HepG2 (cell line): ENCODE results near the gene ATP2A3. TPM values are rescaled to one million over a fixed set of nuclear protein-coding genes. Genes with fewer than 3 reads are reported as not detected.
A peak's percentile ranks its signal among the peaks of the same experiment; 100 is the strongest.

ENCODE experiments used
- EP300 ChIP-seq, 3 experiments: sonication (generic) in 1 of 3; formaldehyde crosslinking in 1 of 3; IDR thresholded peaks; 2 replicates each; pipeline versions ENCODE4 v1.5.1 to v1.6.1; 2011 to 2020; ENCODE audit warnings: low read depth in 2 of 3, low read length in 2 of 3, borderline replicate concordance in 1 of 3, improper control_type of control experiment in 1 of 3, mild to moderate bottlenecking in 1 of 3, missing genetic modification reagents in 1 of 3, moderate library complexity in 1 of 3
- FOSL2 ChIP-seq: sonication (generic); formaldehyde crosslinking; IDR thresholded peaks from 2 replicates; pipeline ENCODE4 v1.4.0; 2020; ENCODE audit warnings: missing genetic modification reagents
- FOXK1 ChIP-seq: sonication (generic); formaldehyde crosslinking; IDR thresholded peaks from 2 replicates; pipeline ENCODE4 v1.4.0; 2020; ENCODE audit warnings: low read depth, missing genetic modification reagents, borderline replicate concordance
- FOXO1 ChIP-seq: sonication (generic); formaldehyde crosslinking; IDR thresholded peaks from 2 replicates; pipeline ENCODE4 v1.4.0; 2020; ENCODE audit warnings: missing genetic modification reagents
- HIVEP1 ChIP-seq: sonication (generic); formaldehyde crosslinking; IDR thresholded peaks from 2 replicates; pipeline ENCODE4 v1.4.0; 2020; ENCODE audit warnings: mild to moderate bottlenecking, missing genetic modification reagents
- HMG20B ChIP-seq: conservative IDR thresholded peaks from 2 replicates; pipeline ENCODE4 v1.6.1; 2016; ENCODE audit warnings: missing genetic modification reagents, missing compliant biosample characterization
- POLR2AphosphoS5 ChIP-seq: IDR thresholded peaks from 2 replicates; pipeline ENCODE4 v1.6.1; 2012; ENCODE audit warnings: low read depth, low read length
- SALL1 ChIP-seq: sonication (generic); formaldehyde crosslinking; IDR thresholded peaks from 2 replicates; pipeline ENCODE4 v1.8.0; 2022; ENCODE audit warnings: mild to moderate bottlenecking, missing genetic modification reagents
- SAP130 ChIP-seq: IDR thresholded peaks from 2 replicates; pipeline ENCODE4 v1.6.1; 2016; ENCODE audit warnings: low read depth
- SKI ChIP-seq: fragments of 450-650 bp; IDR thresholded peaks from one replicate; pipeline ENCODE4 v1.6.1; 2018; ENCODE audit warnings: mild to moderate bottlenecking; ENCODE audit not compliant: partially characterized antibody
- SMC3 ChIP-seq: IDR thresholded peaks from 2 replicates; pipeline ENCODE4 v1.6.1; 2011; ENCODE audit warnings: low read length, improper control_type of control experiment
- ZFP36L2 ChIP-seq: sonication (generic); formaldehyde crosslinking; IDR thresholded peaks from 2 replicates; pipeline ENCODE4 v1.4.0; 2020; ENCODE audit warnings: missing genetic modification reagents
- ZKSCAN1 ChIP-seq: fragments of 150-350 bp; IDR thresholded peaks from 2 replicates; pipeline ENCODE4 v1.6.1; 2014; ENCODE audit warnings: low read length
- ZNF883 ChIP-seq: sonication (generic); formaldehyde crosslinking; IDR thresholded peaks from 2 replicates; pipeline ENCODE4 v1.5.1; 2020; ENCODE audit warnings: mild to moderate bottlenecking, missing genetic modification reagents; ENCODE audit errors: not compliant biosample characterization
- ZSCAN21 ChIP-seq: sonication (generic); formaldehyde crosslinking; IDR thresholded peaks from 2 replicates; pipeline ENCODE4 v1.8.0; 2022; ENCODE audit warnings: mild to moderate bottlenecking, missing genetic modification reagents, moderate library complexity, borderline replicate concordance
- polyA plus RNA-seq, 8 experiments: library from polyadenylated mRNA; depleted of rRNA in 3 of 8; stranded (reverse) in 7 of 8; unstranded in 1 of 8; fragments of >200 nt; fragmentation: Illumina TruSeq in 4 of 8; extraction: Trizol in 4 of 8; gene quantifications; 2 replicates each; pipeline versions ENCODE4 v1.2.1 to v1.2.3, GENCODE V29; 2011 to 2016; ENCODE audit warnings: low read depth in 4 of 8, missing spikeins in 1 of 8, mixed read lengths in 1 of 8; ENCODE audit not compliant: insufficient read depth in 1 of 8
- total RNA-seq, 5 experiments: library from RNA; depleted of rRNA; stranded (reverse); fragments of >200 nt; fragmentation: Illumina TruSeq; extraction: Trizol; gene quantifications; 2 replicates each; pipeline ENCODE4 v1.2.3, GENCODE V29; 2016; ENCODE audit warnings: low read depth in 1 of 5
- TF ChIP-seq, protein P1 (sequence below): sonication (generic); formaldehyde crosslinking; IDR thresholded peaks from 2 replicates; pipeline ENCODE4 v1.4.0; 2020; ENCODE audit warnings: mild to moderate bottlenecking, missing genetic modification reagents
- TF ChIP-seq, protein P2 (sequence below): sonication (generic); formaldehyde crosslinking; IDR thresholded peaks from 2 replicates; pipeline ENCODE4 v1.4.0; 2020; ENCODE audit warnings: missing genetic modification reagents
- TF ChIP-seq, protein P3 (sequence below): sonication (generic); formaldehyde crosslinking; IDR thresholded peaks from 2 replicates; pipeline ENCODE4 v1.4.0; 2020; ENCODE audit warnings: mild to moderate bottlenecking, missing genetic modification reagents

The ATP2A3 gene
- total and polyA plus RNA-seq, 2 of the 13 experiments (the other 11 are each of a cell fraction or from before 2014, with no cell fraction given): 0.07 TPM; not detected in 1

DNA sequence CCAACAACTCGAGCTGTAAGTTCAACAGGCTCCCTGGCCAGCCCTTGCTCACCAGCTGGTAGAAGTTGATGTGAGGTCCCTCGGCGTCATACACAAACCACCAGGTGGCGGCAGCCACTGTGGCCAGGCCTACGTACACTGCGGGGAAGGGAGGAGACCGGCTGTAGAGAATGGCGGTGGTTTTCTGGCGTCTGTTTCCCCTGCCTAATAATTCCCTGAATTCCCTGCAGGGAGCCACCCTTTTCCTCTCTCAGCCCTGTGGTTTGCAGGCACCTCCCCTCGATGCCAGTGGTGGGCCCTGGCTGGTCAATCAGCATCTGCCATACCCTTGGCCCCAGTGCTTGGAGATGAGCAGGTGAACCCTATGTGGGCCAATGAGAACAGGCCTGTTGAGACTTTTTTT, 29.1 kb downstream of the ATP2A3 start (continued):
- TF ChIP-seq SAP130 (peak; percentile 28; the same call in 1 of the 2 replicates), SMC3 (peak; percentile 85), FOSL2 (CRISPR knock-in tag) (peak; percentile 40; the same call in 1 of the 2 replicates), FOXK1 (peak; percentile 42; the same call in 1 of the 2 replicates), ZSCAN21 (CRISPR knock-in tag) (peak; percentile 24; the same call in 1 of the 2 replicates), HIVEP1 (CRISPR knock-in tag) (no peak), FOXO1 (CRISPR knock-in tag) (peak; percentile 20; the same call in 1 of the 2 replicates), POLR2AphosphoS5 (no peak), HMG20B (CRISPR knock-in tag) (no peak), ZKSCAN1 (peak; percentile 29; the same call in 1 of the 2 replicates), EP300 (IDR thresholded peaks at IDR 0.05; ENCODE audit: low read depth in 2 of 2, low read length in 2 of 2) (0 out of 4 replicates have a peak, but pooled peaks of 1 of the 2 experiments have one; percentile 17), EP300 (CRISPR knock-in tag; IDR thresholded peaks at IDR 0.05; ENCODE audit: borderline replicate concordance) (no peak), ZNF883 (CRISPR knock-in tag) (peak; percentile 1), SALL1 (peak; percentile 60), ZFP36L2 (CRISPR knock-in tag) (0 out of 2 replicates have a peak, but pooled peaks have one; percentile 53), SKI (no peak)
- TF ChIP-seq, protein P1, sequence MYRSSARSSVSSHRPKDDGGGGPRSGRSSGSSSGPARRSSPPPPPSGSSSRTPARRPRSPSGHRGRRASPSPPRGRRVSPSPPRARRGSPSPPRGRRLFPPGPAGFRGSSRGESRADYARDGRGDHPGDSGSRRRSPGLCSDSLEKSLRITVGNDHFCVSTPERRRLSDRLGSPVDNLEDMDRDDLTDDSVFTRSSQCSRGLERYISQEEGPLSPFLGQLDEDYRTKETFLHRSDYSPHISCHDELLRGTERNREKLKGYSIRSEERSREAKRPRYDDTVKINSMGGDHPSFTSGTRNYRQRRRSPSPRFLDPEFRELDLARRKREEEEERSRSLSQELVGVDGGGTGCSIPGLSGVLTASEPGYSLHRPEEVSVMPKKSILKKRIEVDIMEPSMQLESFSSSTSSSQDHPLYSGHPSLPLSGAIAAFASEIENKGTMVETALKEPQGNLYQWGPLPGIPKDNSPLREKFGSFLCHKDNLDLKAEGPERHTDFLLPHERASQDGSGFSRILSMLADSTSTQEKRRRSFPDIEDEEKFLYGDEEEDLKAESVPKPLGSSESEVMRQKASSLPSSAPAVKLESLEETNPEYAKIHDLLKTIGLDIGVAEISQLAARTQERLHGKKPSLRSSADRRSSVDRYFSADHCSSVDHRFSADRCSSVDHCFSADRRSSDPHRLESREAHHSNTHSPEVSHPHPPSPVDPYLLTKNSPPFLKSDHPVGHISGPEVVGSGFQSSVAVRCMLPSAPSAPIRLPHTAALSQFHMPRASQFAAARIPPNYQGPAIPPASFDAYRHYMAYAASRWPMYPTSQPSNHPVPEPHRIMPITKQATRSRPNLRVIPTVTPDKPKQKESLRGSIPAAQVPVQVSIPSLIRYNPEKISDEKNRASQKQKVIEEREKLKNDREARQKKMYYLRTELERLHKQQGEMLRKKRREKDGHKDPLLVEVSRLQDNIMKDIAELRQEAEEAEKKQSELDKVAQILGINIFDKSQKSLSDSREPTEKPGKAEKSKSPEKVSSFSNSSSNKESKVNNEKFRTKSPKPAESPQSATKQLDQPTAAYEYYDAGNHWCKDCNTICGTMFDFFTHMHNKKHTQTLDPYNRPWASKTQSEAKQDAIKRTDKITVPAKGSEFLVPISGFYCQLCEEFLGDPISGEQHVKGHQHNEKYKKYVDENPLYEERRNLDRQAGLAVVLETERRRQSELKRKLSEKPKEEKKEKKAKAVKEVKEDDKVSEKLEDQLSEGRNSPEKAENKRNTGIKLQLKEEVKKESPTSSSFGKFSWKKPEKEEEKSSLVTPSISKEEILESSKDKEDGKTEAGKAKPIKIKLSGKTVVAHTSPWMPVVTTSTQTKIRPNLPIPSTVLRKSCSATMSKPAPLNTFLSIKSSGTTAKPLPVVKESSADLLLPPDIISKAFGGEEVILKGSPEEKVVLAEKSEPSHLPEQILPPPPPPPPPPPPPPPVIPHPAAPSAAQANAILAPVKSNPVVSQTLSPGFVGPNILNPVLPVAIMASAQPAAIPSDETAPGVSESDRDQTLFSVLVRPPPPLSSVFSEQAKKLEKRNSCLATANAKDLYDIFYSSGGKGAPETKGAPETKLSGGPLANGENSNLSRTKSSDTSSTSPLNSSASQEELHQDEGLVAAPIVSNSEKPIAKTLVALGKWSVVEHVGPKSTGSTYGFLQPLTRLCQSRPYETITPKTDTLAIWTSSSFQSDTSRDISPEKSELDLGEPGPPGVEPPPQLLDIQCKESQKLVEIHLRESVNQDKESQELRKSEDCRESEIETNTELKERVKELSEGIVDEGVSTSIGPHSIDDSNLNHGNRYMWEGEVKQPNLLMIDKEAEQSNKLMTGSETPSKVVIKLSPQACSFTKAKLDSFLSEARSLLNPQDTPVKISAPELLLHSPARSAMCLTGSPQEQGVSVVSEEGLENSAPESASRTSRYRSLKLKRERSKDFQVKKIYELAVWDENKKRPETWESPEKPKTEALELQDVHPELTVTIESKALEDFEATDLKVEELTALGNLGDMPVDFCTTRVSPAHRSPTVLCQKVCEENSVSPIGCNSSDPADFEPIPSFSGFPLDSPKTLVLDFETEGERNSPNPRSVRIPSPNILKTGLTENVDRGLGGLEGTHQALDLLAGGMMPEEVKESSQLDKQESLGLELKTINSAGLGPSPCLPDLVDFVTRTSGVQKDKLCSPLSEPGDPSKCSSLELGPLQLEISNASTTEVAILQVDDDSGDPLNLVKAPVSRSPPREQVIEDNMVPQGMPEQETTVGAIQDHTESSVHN: no peak
- TF ChIP-seq, protein P2, sequence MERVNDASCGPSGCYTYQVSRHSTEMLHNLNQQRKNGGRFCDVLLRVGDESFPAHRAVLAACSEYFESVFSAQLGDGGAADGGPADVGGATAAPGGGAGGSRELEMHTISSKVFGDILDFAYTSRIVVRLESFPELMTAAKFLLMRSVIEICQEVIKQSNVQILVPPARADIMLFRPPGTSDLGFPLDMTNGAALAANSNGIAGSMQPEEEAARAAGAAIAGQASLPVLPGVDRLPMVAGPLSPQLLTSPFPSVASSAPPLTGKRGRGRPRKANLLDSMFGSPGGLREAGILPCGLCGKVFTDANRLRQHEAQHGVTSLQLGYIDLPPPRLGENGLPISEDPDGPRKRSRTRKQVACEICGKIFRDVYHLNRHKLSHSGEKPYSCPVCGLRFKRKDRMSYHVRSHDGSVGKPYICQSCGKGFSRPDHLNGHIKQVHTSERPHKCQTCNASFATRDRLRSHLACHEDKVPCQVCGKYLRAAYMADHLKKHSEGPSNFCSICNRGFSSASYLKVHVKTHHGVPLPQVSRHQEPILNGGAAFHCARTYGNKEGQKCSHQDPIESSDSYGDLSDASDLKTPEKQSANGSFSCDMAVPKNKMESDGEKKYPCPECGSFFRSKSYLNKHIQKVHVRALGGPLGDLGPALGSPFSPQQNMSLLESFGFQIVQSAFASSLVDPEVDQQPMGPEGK (CRISPR knock-in tag): 0 out of 2 replicates have a peak, but pooled peaks have one; percentile 12
- TF ChIP-seq, protein P3, sequence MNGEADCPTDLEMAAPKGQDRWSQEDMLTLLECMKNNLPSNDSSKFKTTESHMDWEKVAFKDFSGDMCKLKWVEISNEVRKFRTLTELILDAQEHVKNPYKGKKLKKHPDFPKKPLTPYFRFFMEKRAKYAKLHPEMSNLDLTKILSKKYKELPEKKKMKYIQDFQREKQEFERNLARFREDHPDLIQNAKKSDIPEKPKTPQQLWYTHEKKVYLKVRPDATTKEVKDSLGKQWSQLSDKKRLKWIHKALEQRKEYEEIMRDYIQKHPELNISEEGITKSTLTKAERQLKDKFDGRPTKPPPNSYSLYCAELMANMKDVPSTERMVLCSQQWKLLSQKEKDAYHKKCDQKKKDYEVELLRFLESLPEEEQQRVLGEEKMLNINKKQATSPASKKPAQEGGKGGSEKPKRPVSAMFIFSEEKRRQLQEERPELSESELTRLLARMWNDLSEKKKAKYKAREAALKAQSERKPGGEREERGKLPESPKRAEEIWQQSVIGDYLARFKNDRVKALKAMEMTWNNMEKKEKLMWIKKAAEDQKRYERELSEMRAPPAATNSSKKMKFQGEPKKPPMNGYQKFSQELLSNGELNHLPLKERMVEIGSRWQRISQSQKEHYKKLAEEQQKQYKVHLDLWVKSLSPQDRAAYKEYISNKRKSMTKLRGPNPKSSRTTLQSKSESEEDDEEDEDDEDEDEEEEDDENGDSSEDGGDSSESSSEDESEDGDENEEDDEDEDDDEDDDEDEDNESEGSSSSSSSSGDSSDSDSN: peak; percentile 52; the same call in 1 of the 2 replicates
